Breast epithelium (tissue), 4 donors: ENCODE results near the gene IP6K3. TPM values are rescaled to one million over a fixed set of nuclear protein-coding genes. Genes with fewer than 3 reads are reported as not detected.

Experiments used
- DNase-seq, 2 donors: peaks; one replicate each; pipeline ENCODE4 v3.0.0-alpha.2; 2019; ENCODE audit warnings: low spot score in 2 of 2
- H3K27ac ChIP-seq, 2 donors: fragments of 200-600 bp; sonication (generic) in 1 of 2; one replicate each; pipeline ENCODE4 v1.5.1; 2016 to 2019; ENCODE audit warnings: mild to moderate bottlenecking in 1 of 2
- H3K27me3 ChIP-seq, 2 donors: fragments of 200-600 bp; sonication (generic) in 1 of 2; one replicate each; pipeline versions ENCODE4 v1.5.1 to v1.6.0; 2017 to 2019; ENCODE audit warnings: control low read depth in 1 of 2, mild to moderate bottlenecking in 1 of 2
- H3K36me3 ChIP-seq: fragments of 200-600 bp; one replicate; pipeline ENCODE4 v1.5.1; 2019
- H3K4me1 ChIP-seq, 2 donors: fragments of 200-600 bp; sonication (generic); one replicate each; pipeline ENCODE4 v1.5.1; 2016 to 2019; ENCODE audit warnings: control low read depth in 1 of 2
- H3K4me3 ChIP-seq, 3 donors: fragments of 200-600 bp; sonication (generic); 1 replicate in 2 of 3; 2 replicates in 1 of 3; pipeline ENCODE4 v1.5.1; 2016 to 2019; ENCODE audit warnings: mild to moderate bottlenecking in 3 of 3, moderate library complexity in 2 of 3
- H3K9me3 ChIP-seq, 2 donors: fragments of 200-600 bp; sonication (generic) in 1 of 2; one replicate each; pipeline ENCODE4 v1.5.1; 2016 to 2019; ENCODE audit warnings: control low read depth in 1 of 2
- CTCF ChIP-seq, 3 donors: fragments of 450-650 bp; IDR thresholded peaks; one replicate each; pipeline ENCODE4 v1.5.1; 2016 to 2017; ENCODE audit warnings: antibody characterized with exemption in 3 of 3, mild to moderate bottlenecking in 3 of 3, moderate library complexity in 3 of 3
- POLR2A ChIP-seq: fragments of 450-650 bp; IDR thresholded peaks from one replicate; pipeline ENCODE4 v1.6.1; 2016; ENCODE audit warnings: antibody characterized with exemption, mild to moderate bottlenecking, moderate library complexity
- POLR2AphosphoS5 ChIP-seq, 3 donors: sonication (generic); formaldehyde crosslinking; IDR thresholded peaks; one replicate each; pipeline ENCODE4 v1.6.1; 2017; ENCODE audit warnings: antibody characterized with exemption in 3 of 3
- intact Hi-C: fragments of 100-400 bp; cut with DNase I; formaldehyde crosslinking; loops from one replicate; pipeline ENCODE4 v1.15.1; 2023; ENCODE audit warnings: low total_unique reads
- total RNA-seq, 3 donors: library from RNA; depleted of rRNA; stranded (reverse); fragments of >200 nt; gene quantifications; one replicate each; pipeline ENCODE4 v1.1.0, GENCODE V29; 2016

IP6K3 gene
- total RNA-seq, 3 donors from 2014 or later: 0.15 to 4.2 (median 0.66) TPM

- Histone ChIP-seq H3K4me1 (no peaks in the 10 kb centered on the region), H3K27me3 (no peaks in the 10 kb centered on the region), H3K27ac (no peak overlapping the region), H3K9me3 (no peaks in the 10 kb centered on the region), H3K36me3 (no peaks in the 10 kb centered on the region), H3K4me3 (no peak overlapping the region)
- intact Hi-C loops: loop anchor here (10.0 kb wide), 1 partner anchor 395 kb away; no protein-coding TSS in a partner anchor
- DNase-seq: no peak
- TF ChIP-seq POLR2AphosphoS5 (IDR thresholded peaks at IDR 0.05) (no peak), POLR2A (no peak), CTCF (IDR thresholded peaks at IDR 0.05) (no peak)
These were observed 13.4 kb upstream of the IP6K3 start for GRCh38 chr6:33759887-33760629.

GRCh38 chr6:33758815-33759216 is 12.1 kb upstream of the IP6K3 start:
- DNase-seq: no peak
- Histone ChIP-seq H3K9me3 (no peaks in the 10 kb centered on the region), H3K36me3 (no peaks in the 10 kb centered on the region), H3K27me3 (no peaks in the 10 kb centered on the region), H3K4me3 (no peak overlapping the region), H3K27ac (no peak overlapping the region), H3K4me1 (no peaks in the 10 kb centered on the region)
- intact Hi-C loops: no loop called here
- TF ChIP-seq POLR2AphosphoS5 (IDR thresholded peaks at IDR 0.05) (no peak), POLR2A (no peak), CTCF (IDR thresholded peaks at IDR 0.05) (no peak)

GRCh38 chr6:33757906-33758305 is 11.2 kb upstream of the IP6K3 start:
- TF ChIP-seq CTCF (IDR thresholded peaks at IDR 0.05) (no peak), POLR2A (no peak), POLR2AphosphoS5 (IDR thresholded peaks at IDR 0.05) (no peak)
- H3K27me3 ChIP-seq: no peaks in the 10 kb centered on the region
- no peak overlapping the region for H3K4me3 ChIP-seq
- intact Hi-C loops: no loop called here
- no peaks in the 10 kb centered on the region for H3K36me3 ChIP-seq
- no peaks in the 10 kb centered on the region for H3K4me1 ChIP-seq
- DNase-seq: no peak
- H3K27ac ChIP-seq: no peak overlapping the region
- no peaks in the 10 kb centered on the region for H3K9me3 ChIP-seq

GRCh38 chr6:33757113-33757512 is 10.4 kb upstream of the IP6K3 start:
- Histone ChIP-seq H3K27ac (no peak overlapping the region), H3K27me3 (no peaks in the 10 kb centered on the region), H3K4me3 (no peak overlapping the region), H3K36me3 (no peaks in the 10 kb centered on the region), H3K4me1 (no peaks in the 10 kb centered on the region), H3K9me3 (no peaks in the 10 kb centered on the region)
- intact Hi-C loops: no loop called here
- DNase-seq: no peak
- TF ChIP-seq CTCF (IDR thresholded peaks at IDR 0.05) (no peak), POLR2AphosphoS5 (IDR thresholded peaks at IDR 0.05) (no peak), POLR2A (no peak)

- Histone ChIP-seq H3K27ac (no peak overlapping the region), H3K4me3 (no peak overlapping the region), H3K9me3 (no peaks in the 10 kb centered on the region), H3K4me1 (no peaks in the 10 kb centered on the region), H3K27me3 (no peaks in the 10 kb centered on the region), H3K36me3 (no peaks in the 10 kb centered on the region)
- DNase-seq: no peak
- TF ChIP-seq CTCF (IDR thresholded peaks at IDR 0.05): no peak
- TF ChIP-seq POLR2A: no peak
- no peak for TF ChIP-seq POLR2AphosphoS5 (IDR thresholded peaks at IDR 0.05)
- intact Hi-C loops: no loop called here
These were observed 9.7 kb upstream of the IP6K3 start for GRCh38 chr6:33756211-33756954.
